Hepatocyte (in vitro differentiated cells): ENCODE measurements around the gene CCDC187. TPM values are rescaled to one million over a fixed set of nuclear protein-coding genes. Genes with fewer than 3 reads are reported as not detected.

Experiments used
- DNase-seq: peaks from one replicate; pipeline ENCODE4 v3.0.0-alpha.2; 2016; ENCODE audit warnings: low spot score
- H2AFZ ChIP-seq: fragments of 200-600 bp; sonication (generic); 2 replicates; pipeline ENCODE4 v1.6.0; 2016; ENCODE audit warnings: antibody characterized with exemption, mild to moderate bottlenecking
- H3K27ac ChIP-seq: fragments of 200-600 bp; sonication (generic); 2 replicates; pipeline ENCODE4 v1.5.1; 2016; ENCODE audit warnings: mild to moderate bottlenecking
- H3K27me3 ChIP-seq: fragments of 200-600 bp; sonication (generic); 2 replicates; pipeline ENCODE4 v1.6.1; 2016
- H3K36me3 ChIP-seq: fragments of 200-600 bp; sonication (generic); replicated peaks from 2 replicates; pipeline ENCODE4 v1.5.1; 2016; ENCODE audit warnings: low read depth; ENCODE audit not compliant: insufficient read depth
- H3K4me1 ChIP-seq: fragments of 200-600 bp; sonication (generic); 2 replicates; pipeline ENCODE4 v1.5.1; 2016; ENCODE audit warnings: mild to moderate bottlenecking, moderate library complexity; ENCODE audit not compliant: insufficient read depth
- H3K4me2 ChIP-seq: fragments of 200-600 bp; sonication (generic); 2 replicates; pipeline ENCODE4 v1.6.0; 2016
- H3K4me3 ChIP-seq: fragments of 200-600 bp; sonication (generic); 2 replicates; pipeline ENCODE4 v1.5.1; 2016; ENCODE audit warnings: mild to moderate bottlenecking
- H3K79me2 ChIP-seq: fragments of 200-600 bp; sonication (generic); 2 replicates; pipeline ENCODE4 v1.6.0; 2017; ENCODE audit warnings: mild to moderate bottlenecking
- H3K9me2 ChIP-seq: fragments of 200-600 bp; sonication (generic); replicated peaks from 2 replicates; pipeline ENCODE4 v1.6.0; 2017; ENCODE audit warnings: mild to moderate bottlenecking; ENCODE audit not compliant: insufficient read depth
- H3K9me3 ChIP-seq: fragments of 200-600 bp; sonication (generic); 2 replicates; pipeline ENCODE4 v1.5.1; 2016; ENCODE audit warnings: low read depth, mild to moderate bottlenecking
- H4K20me1 ChIP-seq: fragments of 200-600 bp; sonication (generic); 2 replicates; pipeline ENCODE4 v1.6.0; 2016; ENCODE audit warnings: mild to moderate bottlenecking; ENCODE audit not compliant: insufficient read depth, poor library complexity, severe bottlenecking
- EZH2 ChIP-seq: fragments of 200-600 bp; sonication (generic); IDR thresholded peaks from 2 replicates; pipeline ENCODE4 v1.6.1; 2016; ENCODE audit warnings: antibody characterized with exemption, mild to moderate bottlenecking, borderline replicate concordance
- EZH2phosphoT487 ChIP-seq: fragments of 200-600 bp; sonication (generic); IDR thresholded peaks from one replicate; pipeline ENCODE4 v1.6.1; 2018; ENCODE audit warnings: antibody characterized with exemption, mild to moderate bottlenecking, low read depth, moderate library complexity; ENCODE audit not compliant: unreplicated experiment, severe bottlenecking
- WGBS: methylation state at CpG from one replicate; pipeline ENCODE4 v1.1.6; 2016; ENCODE audit warnings: low lambda C conversion rate; ENCODE audit errors: missing lambda C conversion rate; 5-methylcytosine and 5-hydroxymethylcytosine counted together
- polyA plus RNA-seq: library from polyadenylated mRNA; unstranded; fragments of >200 nt; fragmentation: Nextera tagmentation; extraction: Ambion mirVana; gene quantifications from 2 replicates; pipeline ENCODE4 v1.2.1, GENCODE V29; 2016
- total RNA-seq: library from RNA; depleted of rRNA; stranded (reverse); fragments of >200 nt; gene quantifications from 2 replicates; pipeline ENCODE4 v1.2.3, GENCODE V29; 2014
- TF ChIP-seq, protein P1 (sequence below): fragments of 200-600 bp; sonication (generic); IDR thresholded peaks from 2 replicates; pipeline ENCODE4 v1.5.1; 2016; ENCODE audit warnings: antibody characterized with exemption, mild to moderate bottlenecking; ENCODE audit not compliant: poor library complexity

The CCDC187 gene
- total and polyA plus RNA-seq, 2 experiments from 2014 or later: 0.60 to 0.75 TPM

DNA sequence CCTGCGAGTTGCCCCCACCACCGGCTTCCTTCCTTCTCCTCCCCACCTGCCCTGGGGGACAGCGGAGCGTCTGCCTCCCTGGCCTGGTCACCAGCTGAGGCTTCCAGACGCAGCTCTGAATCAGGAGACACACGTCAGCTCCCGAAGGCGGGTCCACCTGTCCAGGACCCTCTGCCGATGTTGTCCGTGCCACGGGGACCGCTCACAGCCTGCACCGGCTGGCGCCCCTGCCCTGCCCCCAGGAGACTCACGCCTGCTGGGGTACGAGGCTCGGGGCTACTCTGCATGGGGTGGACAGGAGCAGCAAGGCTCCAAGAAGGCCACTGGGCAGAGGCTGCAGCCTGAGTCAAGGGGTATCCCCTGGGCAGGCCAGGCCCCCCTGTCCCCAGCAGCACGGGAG, 1.9 kb upstream of the CCDC187 start:
- H3K27ac ChIP-seq: no peak overlapping the region
- no peaks in the 10 kb centered on the region for H3K9me2 ChIP-seq
- no peaks in the 10 kb centered on the region for H3K27me3 ChIP-seq
- no peak overlapping the region for H2AFZ ChIP-seq
- WGBS: 80% methylated on average over 18 of the region's 18 CpGs
- H3K4me3 ChIP-seq: no peak overlapping the region
- TF ChIP-seq EZH2phosphoT487 (no peak), EZH2 (no peak)
- TF ChIP-seq, protein P1, sequence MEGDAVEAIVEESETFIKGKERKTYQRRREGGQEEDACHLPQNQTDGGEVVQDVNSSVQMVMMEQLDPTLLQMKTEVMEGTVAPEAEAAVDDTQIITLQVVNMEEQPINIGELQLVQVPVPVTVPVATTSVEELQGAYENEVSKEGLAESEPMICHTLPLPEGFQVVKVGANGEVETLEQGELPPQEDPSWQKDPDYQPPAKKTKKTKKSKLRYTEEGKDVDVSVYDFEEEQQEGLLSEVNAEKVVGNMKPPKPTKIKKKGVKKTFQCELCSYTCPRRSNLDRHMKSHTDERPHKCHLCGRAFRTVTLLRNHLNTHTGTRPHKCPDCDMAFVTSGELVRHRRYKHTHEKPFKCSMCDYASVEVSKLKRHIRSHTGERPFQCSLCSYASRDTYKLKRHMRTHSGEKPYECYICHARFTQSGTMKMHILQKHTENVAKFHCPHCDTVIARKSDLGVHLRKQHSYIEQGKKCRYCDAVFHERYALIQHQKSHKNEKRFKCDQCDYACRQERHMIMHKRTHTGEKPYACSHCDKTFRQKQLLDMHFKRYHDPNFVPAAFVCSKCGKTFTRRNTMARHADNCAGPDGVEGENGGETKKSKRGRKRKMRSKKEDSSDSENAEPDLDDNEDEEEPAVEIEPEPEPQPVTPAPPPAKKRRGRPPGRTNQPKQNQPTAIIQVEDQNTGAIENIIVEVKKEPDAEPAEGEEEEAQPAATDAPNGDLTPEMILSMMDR: no peak
- no peaks in the 10 kb centered on the region for H3K79me2 ChIP-seq
- H3K4me2 ChIP-seq: no peak overlapping the region
- H4K20me1 ChIP-seq: no peaks in the 10 kb centered on the region
- no peak for DNase-seq
- no peaks in the 10 kb centered on the region for H3K36me3 ChIP-seq
- H3K9me3 ChIP-seq: no peaks in the 10 kb centered on the region
- H3K4me1 ChIP-seq: no peaks in the 10 kb centered on the region

DNA sequence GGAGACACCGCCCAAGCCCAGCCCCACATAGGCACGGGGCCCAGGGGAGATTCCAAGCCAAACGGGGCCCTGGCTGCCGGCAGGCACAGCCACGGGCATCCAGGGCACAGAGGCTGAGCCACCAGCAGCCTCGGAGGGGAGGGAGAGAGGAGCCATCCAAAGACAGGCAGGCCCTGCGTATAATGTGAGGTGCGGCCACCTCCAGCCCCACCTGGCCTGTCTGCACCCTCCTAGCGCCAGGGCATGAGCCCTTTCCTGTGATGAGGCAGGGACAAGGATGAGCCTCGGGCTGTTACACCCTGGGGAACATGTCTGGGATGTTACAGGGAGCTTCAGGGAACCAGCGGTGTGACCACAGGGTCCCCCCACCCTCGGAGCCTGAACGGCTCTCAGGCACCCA, 1.1 kb upstream of the CCDC187 start:
- Histone ChIP-seq H3K36me3 (no peaks in the 10 kb centered on the region), H2AFZ (no peak overlapping the region), H3K79me2 (no peaks in the 10 kb centered on the region), H3K9me2 (no peaks in the 10 kb centered on the region), H3K4me3 (no peak overlapping the region), H3K4me2 (no peak overlapping the region), H3K27ac (no peak overlapping the region), H3K9me3 (no peaks in the 10 kb centered on the region), H4K20me1 (no peaks in the 10 kb centered on the region), H3K4me1 (no peaks in the 10 kb centered on the region), H3K27me3 (no peaks in the 10 kb centered on the region)
- DNase-seq: no peak
- TF ChIP-seq, protein P1: no peak
- no peak for TF ChIP-seq EZH2phosphoT487
- TF ChIP-seq EZH2: no peak
- WGBS: 86% methylated on average over 13 of the region's 13 CpGs

DNA sequence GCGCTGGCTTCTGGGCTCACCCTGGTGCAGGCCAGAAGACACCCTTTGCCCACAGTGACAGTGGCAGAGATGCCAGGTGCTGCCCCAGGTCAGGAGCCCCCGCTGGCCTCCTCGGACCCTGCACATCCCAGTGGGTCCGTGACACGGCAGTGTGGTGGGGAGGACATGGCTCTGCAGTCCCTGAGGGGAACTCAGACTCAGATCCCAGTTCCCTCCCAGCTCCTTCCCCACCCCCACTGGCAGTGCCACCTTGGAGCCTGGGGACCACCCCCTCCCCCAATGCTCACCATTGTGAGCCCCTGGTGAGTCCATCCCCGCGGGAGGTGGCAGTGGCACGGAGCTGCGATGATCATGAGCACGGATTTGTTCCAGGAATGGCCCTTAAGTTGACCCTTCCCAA, 562 bp upstream of the CCDC187 start:
- H3K27me3 ChIP-seq: no peaks in the 10 kb centered on the region
- 92% methylated on average over 8 of the region's 10 CpGs for whole genome bisulfite sequencing

More for the DNA sequence above, 562 bp upstream of the CCDC187 start:
- no peak overlapping the region for H3K4me2 ChIP-seq
- H4K20me1 ChIP-seq: no peaks in the 10 kb centered on the region
- no peaks in the 10 kb centered on the region for H3K36me3 ChIP-seq
- no peak overlapping the region for H2AFZ ChIP-seq
- H3K27ac ChIP-seq: no peak overlapping the region
- H3K9me2 ChIP-seq: no peaks in the 10 kb centered on the region
- no peak overlapping the region for H3K4me3 ChIP-seq
- H3K4me1 ChIP-seq: no peaks in the 10 kb centered on the region
- H3K9me3 ChIP-seq: no peaks in the 10 kb centered on the region
- H3K79me2 ChIP-seq: no peaks in the 10 kb centered on the region
- DNase-seq: no peak
- TF ChIP-seq EZH2: no peak
- TF ChIP-seq EZH2phosphoT487: no peak
- TF ChIP-seq, protein P1: no peak
